Natural killer cell (primary cell): ENCODE measurements around the gene ARHGEF16. TPM values are rescaled to one million over a fixed set of nuclear protein-coding genes. Genes with fewer than 3 reads are reported as not detected.

ENCODE experiments used
- ATAC-seq, 3 donors: fragments of 150-1000 bp in 2 of 3; fragments of 200-7000 bp in 1 of 3; cut with Tn5 transposase; 1 replicate in 1 of 3; 2 replicates in 2 of 3; pipeline ENCODE4 v1.10.0; 2021; ENCODE audit warnings: mild to moderate bottlenecking in 2 of 3, moderate library complexity in 2 of 3
- DNase-seq, 2 donors: peaks; one replicate each; pipeline versions ENCODE4 v3.0.0 to v3.0.0-alpha.2; 2013 to 2021; ENCODE audit warnings: mixed read lengths in 1 of 2
- H3K27ac ChIP-seq: one replicate; pipeline ENCODE4 v1.5.1; 2013; ENCODE audit warnings: mild to moderate bottlenecking, low read length
- H3K27me3 ChIP-seq: one replicate; pipeline ENCODE4 v1.6.1; 2013; ENCODE audit warnings: low read length; ENCODE audit not compliant: control insufficient read depth, insufficient read depth
- H3K36me3 ChIP-seq: one replicate; pipeline ENCODE4 v1.6.1; 2013; ENCODE audit warnings: low read length; ENCODE audit not compliant: control insufficient read depth, insufficient read depth
- H3K4me1 ChIP-seq: one replicate; pipeline ENCODE4 v1.6.1; 2013; ENCODE audit warnings: low read length; ENCODE audit not compliant: control insufficient read depth, insufficient read depth
- H3K4me3 ChIP-seq: one replicate; pipeline ENCODE4 v1.5.1; 2013; ENCODE audit warnings: low read length
- H3K9me3 ChIP-seq: one replicate; pipeline ENCODE4 v1.6.1; 2013; ENCODE audit warnings: low read length; ENCODE audit not compliant: control insufficient read depth, insufficient read depth
- H3K27ac Mint-ChIP-seq, 2 donors: one replicate each; pipeline ENCODE4 v1.8.0; 2022; ENCODE audit warnings: mild to moderate bottlenecking in 2 of 2, mixed read lengths in 2 of 2, moderate library complexity in 1 of 2
- H3K27me3 Mint-ChIP-seq, 2 donors: one replicate each; pipeline ENCODE4 v1.8.0; 2022; ENCODE audit warnings: low read depth in 2 of 2, mixed read lengths in 2 of 2
- H3K36me3 Mint-ChIP-seq: one replicate; pipeline ENCODE4 v1.8.0; 2022; ENCODE audit warnings: mixed read lengths
- H3K4me1 Mint-ChIP-seq, 2 donors: one replicate each; pipeline ENCODE4 v1.8.0; 2022; ENCODE audit warnings: mixed read lengths in 2 of 2
- H3K4me3 Mint-ChIP-seq: one replicate; pipeline ENCODE4 v1.8.0; 2022; ENCODE audit warnings: mild to moderate bottlenecking, moderate library complexity, mixed read lengths
- H3K9me3 Mint-ChIP-seq, 2 donors: one replicate each; pipeline ENCODE4 v1.8.0; 2022; ENCODE audit warnings: mixed read lengths in 2 of 2
- WGBS: methylation state at CpG from one replicate; pipeline ENCODE4 v1.1.7; 2013; ENCODE audit warnings: missing lambda C conversion rate; ENCODE audit not compliant: insufficient coverage; 5-methylcytosine and 5-hydroxymethylcytosine counted together
- intact Hi-C: fragments of 100-400 bp; cut with micrococcal nuclease; formaldehyde crosslinking; loops from one replicate; pipeline ENCODE4 v1.14.2; 2022
- total RNA-seq, 4 donors: library from RNA; stranded (reverse); fragments of 120-200 nt in 1 of 4; gene quantifications; one replicate each; pipeline versions ENCODE4 v1.2.3 to v1.2.4, GENCODE V29; 2013 to 2022
- TF ChIP-seq, protein P1 (sequence below): fragments of 200-600 bp; IDR thresholded peaks from one replicate; pipeline ENCODE4 v1.8.0; 2022; ENCODE audit warnings: antibody characterized with exemption

The ARHGEF16 gene
- total RNA-seq, 3 donors from 2014 or later (not counting 1 experiment from before 2014, with no cell fraction given) = not detected

DNA sequence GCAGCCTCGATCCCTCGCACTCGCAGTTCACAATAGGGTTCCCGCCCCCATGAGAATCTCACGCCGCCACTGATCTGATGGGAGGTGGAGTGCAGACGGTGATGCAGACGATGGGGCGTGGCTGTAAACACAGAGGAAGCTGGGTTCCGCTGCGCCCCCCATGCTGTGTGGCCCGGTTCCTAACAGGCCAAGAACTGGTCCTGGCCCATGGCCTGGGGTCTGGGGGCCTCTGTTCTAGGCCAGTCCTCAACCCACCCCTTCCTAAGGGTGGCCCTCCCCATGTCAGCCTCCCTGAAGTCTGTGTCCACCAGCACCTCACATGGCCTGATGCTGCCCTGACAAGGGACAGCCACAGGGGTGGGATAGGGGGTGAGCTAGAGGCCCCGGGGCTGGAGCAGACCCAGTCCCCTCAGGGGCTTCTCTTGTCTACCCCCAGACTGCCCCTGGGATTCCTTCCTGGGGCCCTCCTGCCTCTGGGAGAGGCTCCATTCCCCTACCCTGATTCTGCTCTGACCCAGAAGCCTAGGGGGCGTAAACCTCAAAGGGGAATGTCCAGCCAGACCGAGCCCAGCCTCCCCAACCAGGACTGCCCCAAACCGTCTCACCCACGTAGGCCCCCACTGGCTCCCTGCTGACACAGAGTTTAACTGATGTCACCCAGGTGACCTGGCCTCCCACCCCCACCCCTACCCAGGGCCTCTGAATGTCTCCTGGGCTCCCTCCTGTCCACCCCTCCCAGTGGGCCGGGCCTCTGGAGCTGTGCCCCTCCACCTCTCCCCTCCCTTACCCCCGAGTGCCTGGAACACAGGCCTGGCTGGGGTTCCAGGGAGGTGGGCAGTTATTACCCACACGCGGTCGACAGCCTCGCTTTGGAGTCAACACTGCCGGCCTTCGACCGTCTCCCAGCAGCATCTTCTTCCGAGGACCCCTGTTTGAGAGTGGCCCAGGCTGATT is 14.8 kb upstream of the ARHGEF16 start:
- Histone ChIP-seq H3K4me3 (no peak overlapping the region), H3K27ac (no peak overlapping the region), H3K36me3 (no peaks in the 10 kb centered on the region), H3K9me3 (no peaks in the 10 kb centered on the region), H3K4me1 (no peaks in the 10 kb centered on the region), H3K27me3 (no peaks in the 10 kb centered on the region)
- TF ChIP-seq, protein P1, sequence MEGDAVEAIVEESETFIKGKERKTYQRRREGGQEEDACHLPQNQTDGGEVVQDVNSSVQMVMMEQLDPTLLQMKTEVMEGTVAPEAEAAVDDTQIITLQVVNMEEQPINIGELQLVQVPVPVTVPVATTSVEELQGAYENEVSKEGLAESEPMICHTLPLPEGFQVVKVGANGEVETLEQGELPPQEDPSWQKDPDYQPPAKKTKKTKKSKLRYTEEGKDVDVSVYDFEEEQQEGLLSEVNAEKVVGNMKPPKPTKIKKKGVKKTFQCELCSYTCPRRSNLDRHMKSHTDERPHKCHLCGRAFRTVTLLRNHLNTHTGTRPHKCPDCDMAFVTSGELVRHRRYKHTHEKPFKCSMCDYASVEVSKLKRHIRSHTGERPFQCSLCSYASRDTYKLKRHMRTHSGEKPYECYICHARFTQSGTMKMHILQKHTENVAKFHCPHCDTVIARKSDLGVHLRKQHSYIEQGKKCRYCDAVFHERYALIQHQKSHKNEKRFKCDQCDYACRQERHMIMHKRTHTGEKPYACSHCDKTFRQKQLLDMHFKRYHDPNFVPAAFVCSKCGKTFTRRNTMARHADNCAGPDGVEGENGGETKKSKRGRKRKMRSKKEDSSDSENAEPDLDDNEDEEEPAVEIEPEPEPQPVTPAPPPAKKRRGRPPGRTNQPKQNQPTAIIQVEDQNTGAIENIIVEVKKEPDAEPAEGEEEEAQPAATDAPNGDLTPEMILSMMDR = no peak
- ATAC-seq (no peak), DNase-seq (no peak)
- Mint-ChIP-seq H3K4me3 (no peak overlapping the region), H3K9me3 (no peaks in the 10 kb centered on the region), H3K27me3 (peaks cover 5 to 7% of the 10 kb centered on the region in 2 donors), H3K4me1 (no peaks in the 10 kb centered on the region), H3K36me3 (no peaks in the 10 kb centered on the region), H3K27ac (no peak overlapping the region)
- intact Hi-C loops = no loop called here
- 80% methylated on average over 27 of the region's 27 CpGs for WGBS

DNA sequence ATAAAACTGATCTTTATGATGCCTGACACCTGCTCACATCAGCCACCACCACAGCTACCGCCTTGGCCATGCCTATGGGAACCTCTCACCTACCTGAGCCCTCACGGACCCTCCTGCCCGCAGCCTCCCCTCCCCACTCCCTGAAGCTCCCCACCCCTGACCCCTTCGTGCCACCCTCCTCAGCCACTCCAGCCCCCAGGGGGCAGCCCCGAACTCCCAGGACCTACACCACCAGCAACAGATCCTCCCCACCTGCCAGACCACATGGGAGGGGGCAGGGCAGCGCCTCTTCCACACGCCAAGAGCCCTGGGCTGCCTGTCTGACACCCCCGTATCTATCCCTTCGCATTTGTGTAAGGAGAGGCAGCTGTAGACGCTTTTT is 14.2 kb upstream of the ARHGEF16 start:
- no peak overlapping the region for H3K4me3 Mint-ChIP-seq
- 51% methylated on average over 10 of the region's 10 CpGs for WGBS
- H3K9me3 Mint-ChIP-seq = no peaks in the 10 kb centered on the region
- Histone ChIP-seq H3K4me1 (no peaks in the 10 kb centered on the region), H3K36me3 (no peaks in the 10 kb centered on the region), H3K9me3 (no peaks in the 10 kb centered on the region), H3K27me3 (no peaks in the 10 kb centered on the region), H3K4me3 (no peak overlapping the region), H3K27ac (no peak overlapping the region)
- intact Hi-C loops = no loop called here
- H3K4me1 Mint-ChIP-seq = no peaks in the 10 kb centered on the region
- peaks cover 5 to 7% of the 10 kb centered on the region in 2 donors for H3K27me3 Mint-ChIP-seq
- ATAC-seq = no peak
- no peak overlapping the region for H3K27ac Mint-ChIP-seq
- TF ChIP-seq, protein P1 = no peak
- DNase-seq = no peak
- no peaks in the 10 kb centered on the region for H3K36me3 Mint-ChIP-seq

DNA sequence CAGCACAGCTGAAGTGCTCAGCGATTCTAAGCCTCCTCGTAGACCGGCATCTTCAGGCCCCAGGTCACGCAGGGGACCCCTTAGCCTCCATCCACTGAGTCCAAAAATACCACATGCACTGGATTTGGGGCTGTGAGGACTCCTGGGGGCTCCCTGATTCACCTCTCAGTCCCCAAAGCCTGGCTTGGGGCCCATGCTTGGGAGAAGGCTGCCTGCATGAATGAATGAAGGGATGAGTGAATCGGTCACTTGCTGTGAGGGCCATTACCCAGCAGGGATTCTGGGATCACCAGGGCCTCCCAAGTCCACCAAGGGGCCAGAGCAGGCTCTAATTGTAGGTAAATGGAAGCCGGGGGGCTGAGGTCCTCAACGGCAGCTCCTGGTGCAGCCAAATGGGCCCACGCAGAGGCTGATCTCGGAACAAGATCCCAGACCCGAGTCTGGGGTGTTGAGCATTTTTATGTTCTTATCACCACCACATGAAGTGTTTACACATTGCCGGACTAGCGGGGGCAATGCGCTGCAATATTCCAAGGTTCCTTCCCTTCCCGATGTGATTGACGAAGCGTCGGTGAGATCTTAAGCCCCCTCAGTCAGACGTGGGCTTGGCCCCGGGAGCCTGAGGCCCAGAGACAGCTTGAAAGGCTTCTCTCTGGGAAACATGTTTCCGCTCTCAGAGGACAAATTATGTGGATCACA is 13.6 kb upstream of the ARHGEF16 start:
- no peak overlapping the region for H3K4me3 Mint-ChIP-seq
- H3K36me3 Mint-ChIP-seq = no peaks in the 10 kb centered on the region
- no peaks in the 10 kb centered on the region for H3K9me3 Mint-ChIP-seq
- H3K4me1 Mint-ChIP-seq = no peaks in the 10 kb centered on the region
- Histone ChIP-seq H3K27me3 (no peaks in the 10 kb centered on the region), H3K9me3 (no peaks in the 10 kb centered on the region), H3K4me1 (no peaks in the 10 kb centered on the region), H3K36me3 (no peaks in the 10 kb centered on the region), H3K4me3 (no peak overlapping the region), H3K27ac (no peak overlapping the region)
- DNase-seq = no peak
- H3K27ac Mint-ChIP-seq = no peak overlapping the region
- ATAC-seq = no peak
- intact Hi-C loops = no loop called here
- 84% methylated on average over 20 of the region's 20 CpGs for WGBS
- peaks cover 5 to 7% of the 10 kb centered on the region in 2 donors for H3K27me3 Mint-ChIP-seq
- TF ChIP-seq, protein P1 = no peak
